CD14-positive monocyte (primary cell): Measurements from ENCODE around the gene PDE11A. TPM values are rescaled to one million over a fixed set of nuclear protein-coding genes. Genes with fewer than 3 reads are reported as not detected.

Experiments
- DNase-seq, 3 donors: peaks; one replicate each; pipeline ENCODE4 v3.0.0-alpha.2; 2011 to 2022
- H2AFZ ChIP-seq: 2 replicates; pipeline ENCODE4 v1.6.0; 2012; ENCODE audit warnings: mild to moderate bottlenecking, low read depth, low read length, inconsistent platforms; ENCODE audit not compliant: insufficient read depth, poor library complexity, severe bottlenecking
- H3K27ac ChIP-seq, 2 donors: 1 replicate in 1 of 2; 2 replicates in 1 of 2; pipeline ENCODE4 v1.5.1; 2012 to 2013; ENCODE audit warnings: low read length in 2 of 2, control low read depth in 1 of 2, inconsistent platforms in 1 of 2, low read depth in 1 of 2, mild to moderate bottlenecking in 1 of 2
- H3K27me3 ChIP-seq, 2 donors: one replicate each; pipeline versions ENCODE4 v1.6.0 to v1.6.1; 2011 to 2013; ENCODE audit warnings: low read length in 2 of 2; ENCODE audit not compliant: control insufficient read depth in 2 of 2, insufficient read depth in 2 of 2
- H3K36me3 ChIP-seq, 2 donors: replicated peaks in 1 of 2; 1 replicate in 1 of 2; 2 replicates in 1 of 2; pipeline versions ENCODE4 v1.5.1 to v1.6.1; 2012 to 2013; ENCODE audit warnings: low read length in 2 of 2, control low read depth in 1 of 2, inconsistent platforms in 1 of 2, mild to moderate bottlenecking in 1 of 2; ENCODE audit not compliant: insufficient read depth in 2 of 2, control insufficient read depth in 1 of 2
- H3K4me1 ChIP-seq, 2 donors: 1 replicate in 1 of 2; 2 replicates in 1 of 2; pipeline versions ENCODE4 v1.5.1 to v1.6.1; 2012 to 2013; ENCODE audit warnings: low read length in 2 of 2, control low read depth in 1 of 2, inconsistent platforms in 1 of 2, mild to moderate bottlenecking in 1 of 2, moderate library complexity in 1 of 2; ENCODE audit not compliant: insufficient read depth in 2 of 2, control insufficient read depth in 1 of 2
- H3K4me2 ChIP-seq: replicated peaks from 2 replicates; pipeline ENCODE3; 2012; ENCODE audit warnings: low read length, moderate library complexity, mild to moderate bottlenecking; ENCODE audit not compliant: poor library complexity, severe bottlenecking; ENCODE audit errors: extremely low read depth
- H3K4me3 ChIP-seq, 3 experiments: fragments of 200-600 bp in 1 of 3; sonication (generic) in 1 of 3; replicated peaks in 1 of 3; 1 replicate in 2 of 3; 2 replicates in 1 of 3; pipeline ENCODE4 v1.5.1; 2011 to 2013; ENCODE audit warnings: low read length in 3 of 3, mild to moderate bottlenecking in 3 of 3, control low read depth in 2 of 3, low read depth in 2 of 3, inconsistent platforms in 1 of 3, moderate library complexity in 1 of 3
- H3K79me2 ChIP-seq: 2 replicates; pipeline ENCODE4 v1.6.0; 2012; ENCODE audit warnings: mild to moderate bottlenecking, control low read depth, inconsistent platforms, low read length, moderate library complexity; ENCODE audit not compliant: insufficient read depth
- H3K9ac ChIP-seq: 2 replicates; pipeline ENCODE4 v1.6.0; 2017; ENCODE audit warnings: low read length, mild to moderate bottlenecking; ENCODE audit not compliant: insufficient read depth, poor library complexity, severe bottlenecking
- H3K9me3 ChIP-seq, 2 donors: replicated peaks in 1 of 2; 1 replicate in 1 of 2; 2 replicates in 1 of 2; pipeline versions ENCODE4 v1.5.1 to v1.6.1; 2012 to 2013; ENCODE audit warnings: low read length in 2 of 2, control low read depth in 1 of 2; ENCODE audit not compliant: control insufficient read depth in 1 of 2, insufficient read depth in 1 of 2
- H4K20me1 ChIP-seq: 2 replicates; pipeline ENCODE4 v1.6.0; 2012; ENCODE audit warnings: mild to moderate bottlenecking, low read length, control low read depth, moderate library complexity; ENCODE audit not compliant: insufficient read depth
- H3K27ac Mint-ChIP-seq, 7 donors: one replicate each; pipeline ENCODE4 v1.8.0; 2020; ENCODE audit warnings: mild to moderate bottlenecking in 7 of 7, mixed read lengths in 7 of 7, moderate library complexity in 6 of 7, inconsistent platforms in 2 of 7
- H3K27me3 Mint-ChIP-seq, 3 donors: one replicate each; pipeline ENCODE4 v1.8.0; 2021 to 2022; ENCODE audit warnings: low read depth in 3 of 3, mild to moderate bottlenecking in 3 of 3, mixed read lengths in 3 of 3, moderate library complexity in 3 of 3, inconsistent platforms in 1 of 3
- H3K36me3 Mint-ChIP-seq, 2 donors: one replicate each; pipeline ENCODE4 v1.8.0; 2020; ENCODE audit warnings: mixed read lengths in 2 of 2, inconsistent platforms in 1 of 2, mild to moderate bottlenecking in 1 of 2
- H3K4me1 Mint-ChIP-seq: one replicate; pipeline ENCODE4 v1.8.0; 2020; ENCODE audit warnings: mild to moderate bottlenecking, mixed read lengths
- H3K4me3 Mint-ChIP-seq, 2 donors: one replicate each; pipeline ENCODE4 v1.8.0; 2020; ENCODE audit warnings: mild to moderate bottlenecking in 2 of 2, mixed read lengths in 2 of 2, moderate library complexity in 1 of 2
- H3K9me3 Mint-ChIP-seq, 7 donors: one replicate each; pipeline ENCODE4 v1.8.0; 2020 to 2022; ENCODE audit warnings: mixed read lengths in 7 of 7, mild to moderate bottlenecking in 6 of 7, moderate library complexity in 6 of 7, inconsistent platforms in 2 of 7
- CTCF ChIP-seq: fragments of 200-600 bp; IDR thresholded peaks from one replicate; pipeline ENCODE4 v1.8.0; 2022; ENCODE audit warnings: antibody characterized with exemption, mild to moderate bottlenecking
- WGBS: methylation state at CpG from one replicate; pipeline ENCODE4 v1.1.5; 2013; ENCODE audit warnings: missing lambda C conversion rate; ENCODE audit not compliant: insufficient coverage; 5-methylcytosine and 5-hydroxymethylcytosine counted together
- intact Hi-C, 2 donors: fragments of 100-400 bp; cut with micrococcal nuclease; formaldehyde crosslinking; loops; one replicate each; pipeline versions ENCODE4 v1.15.0 to v1.15.1; 2023
- polyA plus RNA-seq, 3 donors: library from polyadenylated mRNA; depleted of rRNA in 1 of 3; unstranded in 2 of 3; stranded (reverse) in 1 of 3; fragments of 300-500 nt in 2 of 3; fragments of >200 nt in 1 of 3; fragmentation: Illumina TruSeq in 2 of 3; gene quantifications; 1 replicate in 2 of 3; 2 replicates in 1 of 3; pipeline ENCODE4 v1.2.3, GENCODE V29; 2012 to 2021

The PDE11A gene
- polyA plus RNA-seq, 3 donors: not detected

GRCh38 chr2:177883177-177883576, 189.4 kb downstream of the PDE11A start:
- H4K20me1 ChIP-seq: no peaks in the 10 kb centered on the region
- H3K27me3 ChIP-seq: no peaks in the 10 kb centered on the region
- H3K79me2 ChIP-seq: no peaks in the 10 kb centered on the region
- H3K27me3 Mint-ChIP-seq: peaks cover 0 to 2% (median 0%) of the 10 kb centered on the region in 3 donors
- H3K4me1 Mint-ChIP-seq: no peaks in the 10 kb centered on the region
- H3K36me3 ChIP-seq: no peaks in the 10 kb centered on the region
- H3K4me1 ChIP-seq: no peaks in the 10 kb centered on the region
- no peak overlapping the region for H3K27ac Mint-ChIP-seq
- H3K9me3 Mint-ChIP-seq: peaks cover 0 to 3% (median 0%) of the 10 kb centered on the region in 7 donors
- H3K36me3 Mint-ChIP-seq: no peaks in the 10 kb centered on the region
- no peak overlapping the region for H3K4me2 ChIP-seq
- 92% methylated on average over 2 of the region's 2 CpGs for WGBS
- no peak overlapping the region for H3K4me3 ChIP-seq
- H3K4me3 Mint-ChIP-seq: no peak overlapping the region
- no peaks in the 10 kb centered on the region for H3K9me3 ChIP-seq
- intact Hi-C loops: no loop called here
- H3K27ac ChIP-seq: no peak overlapping the region
- no peak for DNase-seq
- no peak overlapping the region for H2AFZ ChIP-seq
- TF ChIP-seq CTCF: no peak
- H3K9ac ChIP-seq: no peak overlapping the region

DNA sequence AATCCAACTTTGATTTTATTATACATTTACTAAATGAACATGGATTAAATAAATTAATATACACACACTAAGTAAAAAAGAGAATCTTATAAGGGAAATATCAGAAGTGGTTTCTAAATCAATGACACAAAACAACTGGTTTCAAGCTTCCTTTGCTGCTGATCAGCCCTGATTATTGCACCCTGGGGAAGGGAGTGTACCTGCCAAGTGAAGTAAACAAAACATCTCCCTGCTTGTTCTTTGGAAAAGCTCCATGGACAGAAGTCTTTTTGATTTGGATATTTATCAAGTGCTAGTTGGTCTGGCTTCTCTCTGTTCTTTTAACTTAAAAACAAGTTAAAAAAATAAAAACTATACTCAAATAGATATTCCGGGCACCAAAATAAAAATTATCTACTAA, 190.1 kb downstream of the PDE11A start:
- no peak overlapping the region for H3K4me3 Mint-ChIP-seq
- no peaks in the 10 kb centered on the region for H4K20me1 ChIP-seq
- no peak overlapping the region for H3K27ac ChIP-seq
- H3K4me2 ChIP-seq: no peak overlapping the region
- no peaks in the 10 kb centered on the region for H3K9me3 ChIP-seq
- TF ChIP-seq CTCF: no peak
- intact Hi-C loops: no loop called here
- H3K9ac ChIP-seq: no peak overlapping the region
- H3K4me1 ChIP-seq: no peaks in the 10 kb centered on the region
- no peaks in the 10 kb centered on the region for H3K36me3 Mint-ChIP-seq
- no peaks in the 10 kb centered on the region for H3K36me3 ChIP-seq
- H3K9me3 Mint-ChIP-seq: peaks cover 0 to 3% (median 0%) of the 10 kb centered on the region in 7 donors
- H3K27me3 Mint-ChIP-seq: peaks cover 0 to 3% (median 0%) of the 10 kb centered on the region in 3 donors
- no peaks in the 10 kb centered on the region for H3K4me1 Mint-ChIP-seq
- no peak overlapping the region for H3K4me3 ChIP-seq
- H3K27me3 ChIP-seq: no peaks in the 10 kb centered on the region
- no CpG with 5 or more reads among the region's 1 CpG for WGBS
- H3K27ac Mint-ChIP-seq: no peak overlapping the region
- DNase-seq: no peak
- no peak overlapping the region for H2AFZ ChIP-seq
- H3K79me2 ChIP-seq: no peaks in the 10 kb centered on the region
